Retinal pigment epithelial cell (primary cell): ENCODE data around the gene TSHZ1.

Experiments used
- DNase-seq: peaks from one replicate; pipeline ENCODE4 v3.0.0-alpha.2; 2010; ENCODE audit warnings: low read depth
- H3K4me3 ChIP-seq: 2 replicates; pipeline ENCODE4 v1.5.1; 2011; ENCODE audit warnings: mild to moderate bottlenecking, low read length, control low read depth, moderate library complexity
- CTCF ChIP-seq: conservative IDR thresholded peaks from 2 replicates; pipeline ENCODE4 v1.5.1; 2011; ENCODE audit warnings: low read depth, low read length, control low read depth, inconsistent platforms

TSHZ1 gene

GRCh38 chr18:75314606-75315005, 104.0 kb downstream of the TSHZ1 start:
- no peak for TF ChIP-seq CTCF
- DNase-seq = no peak
- H3K4me3 ChIP-seq = no peak overlapping the region

GRCh38 chr18:75316223-75316622, 105.6 kb downstream of the TSHZ1 start:
- TF ChIP-seq CTCF = no peak

GRCh38 chr18:75316826-75317225, 106.2 kb downstream of the TSHZ1 start:
- no peak overlapping the region for H3K4me3 ChIP-seq
- no peak for TF ChIP-seq CTCF
- no peak for DNase-seq

More at GRCh38 chr18:75316223-75316622, 105.6 kb downstream of the TSHZ1 start:
- no peak for DNase-seq
- no peak overlapping the region for H3K4me3 ChIP-seq

GRCh38 chr18:75317300-75317699, 106.7 kb downstream of the TSHZ1 start:
- no peak for DNase-seq
- no peak for TF ChIP-seq CTCF
- no peak overlapping the region for H3K4me3 ChIP-seq

- DNase-seq = no peak
- no peak overlapping the region for H3K4me3 ChIP-seq
- no peak for TF ChIP-seq CTCF
Measured at GRCh38 chr18:75317703-75318102, 107.1 kb downstream of the TSHZ1 start.

GRCh38 chr18:75319905-75320304, 109.3 kb downstream of the TSHZ1 start:
- TF ChIP-seq CTCF = no peak
- DNase-seq = no peak

GRCh38 chr18:75320506-75320905, 109.9 kb downstream of the TSHZ1 start:
- no peak overlapping the region for H3K4me3 ChIP-seq
- no peak for DNase-seq
- no peak for TF ChIP-seq CTCF

More at GRCh38 chr18:75319905-75320304, 109.3 kb downstream of the TSHZ1 start:
- H3K4me3 ChIP-seq = no peak overlapping the region
